ENCODE measurements around the gene C9orf43. TPM values are rescaled to one million over a fixed set of nuclear protein-coding genes. Genes with fewer than 3 reads are reported as not detected.

The C9orf43 gene
- total RNA-seq, 3 donors from 2014 or later (not counting 1 experiment from before 2014, with no cell fraction given): 0.45 to 0.71 (median 0.50) TPM

DNA sequence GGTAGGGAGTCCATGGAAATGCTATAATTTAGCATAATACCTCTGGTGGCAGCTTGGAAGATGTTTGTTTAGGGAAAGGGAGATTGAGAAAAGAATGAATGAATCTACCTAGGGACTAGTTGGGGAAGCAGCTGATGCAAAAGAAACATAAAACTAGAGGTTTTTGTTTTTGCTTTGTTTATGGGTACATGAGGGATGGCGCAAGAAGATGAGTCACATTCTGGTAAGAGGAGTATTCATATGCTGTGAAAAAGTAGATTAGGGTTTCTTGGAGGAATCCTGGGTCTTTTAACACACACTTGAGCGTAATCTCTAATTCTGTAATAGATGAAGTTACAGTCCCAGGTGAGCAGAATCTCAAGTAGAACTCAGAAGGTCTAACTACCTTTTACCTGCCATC, 17.1 kb downstream of the C9orf43 start:
- H3K36me3 Mint-ChIP-seq: no peaks in the 10 kb centered on the region
- H3K4me3 ChIP-seq (ENCODE audit: low read length): no peak overlapping the region
- no peak overlapping the region for H3K4me3 Mint-ChIP-seq
- no peak for ATAC-seq
- TF ChIP-seq, protein P1, sequence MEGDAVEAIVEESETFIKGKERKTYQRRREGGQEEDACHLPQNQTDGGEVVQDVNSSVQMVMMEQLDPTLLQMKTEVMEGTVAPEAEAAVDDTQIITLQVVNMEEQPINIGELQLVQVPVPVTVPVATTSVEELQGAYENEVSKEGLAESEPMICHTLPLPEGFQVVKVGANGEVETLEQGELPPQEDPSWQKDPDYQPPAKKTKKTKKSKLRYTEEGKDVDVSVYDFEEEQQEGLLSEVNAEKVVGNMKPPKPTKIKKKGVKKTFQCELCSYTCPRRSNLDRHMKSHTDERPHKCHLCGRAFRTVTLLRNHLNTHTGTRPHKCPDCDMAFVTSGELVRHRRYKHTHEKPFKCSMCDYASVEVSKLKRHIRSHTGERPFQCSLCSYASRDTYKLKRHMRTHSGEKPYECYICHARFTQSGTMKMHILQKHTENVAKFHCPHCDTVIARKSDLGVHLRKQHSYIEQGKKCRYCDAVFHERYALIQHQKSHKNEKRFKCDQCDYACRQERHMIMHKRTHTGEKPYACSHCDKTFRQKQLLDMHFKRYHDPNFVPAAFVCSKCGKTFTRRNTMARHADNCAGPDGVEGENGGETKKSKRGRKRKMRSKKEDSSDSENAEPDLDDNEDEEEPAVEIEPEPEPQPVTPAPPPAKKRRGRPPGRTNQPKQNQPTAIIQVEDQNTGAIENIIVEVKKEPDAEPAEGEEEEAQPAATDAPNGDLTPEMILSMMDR (IDR thresholded peaks at IDR 0.05): no peak
- intact Hi-C loops (cut with micrococcal nuclease): no loop called here
- DNase-seq: no peak
- WGBS (ENCODE audit: insufficient coverage): 93% methylated on average over 2 of the region's 2 CpGs
- H3K27ac ChIP-seq (ENCODE audit: low read length): no peak overlapping the region
- no peaks in the 10 kb centered on the region for H3K36me3 ChIP-seq (ENCODE audit: control insufficient read depth, insufficient read depth, low read length)
- no peaks in the 10 kb centered on the region for H3K9me3 ChIP-seq (ENCODE audit: control insufficient read depth, insufficient read depth, low read length)
- H3K4me1 ChIP-seq (ENCODE audit: control insufficient read depth, insufficient read depth, low read length): no peaks in the 10 kb centered on the region
- peaks cover 19 to 28% of the 10 kb centered on the region in 2 donors for H3K27me3 Mint-ChIP-seq (ENCODE audit: low read depth in 2 of 2)
- no peak overlapping the region for H3K27ac Mint-ChIP-seq
- no peaks in the 10 kb centered on the region for H3K27me3 ChIP-seq (ENCODE audit: control insufficient read depth, insufficient read depth, low read length)
- no peaks in the 10 kb centered on the region for H3K4me1 Mint-ChIP-seq
- no peaks in the 10 kb centered on the region for H3K9me3 Mint-ChIP-seq

DNA sequence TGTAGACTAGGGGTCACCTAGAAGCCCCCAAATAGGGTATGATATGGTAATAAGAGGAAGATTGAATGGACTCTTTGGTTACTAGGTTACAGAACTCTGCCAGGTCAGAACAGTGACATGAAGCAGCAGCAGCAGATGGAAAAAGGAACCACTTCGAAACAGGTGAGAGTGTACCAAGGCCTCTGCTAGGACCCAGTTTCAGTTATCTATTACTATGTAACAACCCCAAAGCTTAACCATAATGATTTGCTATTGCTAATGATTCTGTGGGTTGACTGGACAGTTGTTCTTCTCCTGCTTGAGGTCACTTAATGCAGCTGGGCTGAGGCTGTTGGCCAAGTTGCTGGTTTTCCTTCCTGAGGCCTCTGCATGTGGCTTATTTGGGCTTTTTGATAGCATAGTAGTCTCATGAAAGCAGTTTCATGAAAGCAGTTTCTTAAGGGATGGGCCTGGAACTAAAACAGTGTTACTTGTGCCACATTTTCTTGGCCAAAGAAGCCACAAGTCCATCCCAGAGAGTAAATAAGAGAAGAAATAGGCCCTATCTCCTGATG, 17.6 kb downstream of the C9orf43 start:
- no peak overlapping the region for H3K4me3 Mint-ChIP-seq
- DNase-seq (no peak), ATAC-seq (no peak)
- peaks cover 17 to 26% of the 10 kb centered on the region in 2 donors for H3K27me3 Mint-ChIP-seq (ENCODE audit: low read depth in 2 of 2)
- intact Hi-C loops (cut with micrococcal nuclease): no loop called here
- Histone ChIP-seq H3K36me3 (ENCODE audit: control insufficient read depth, insufficient read depth, low read length) (no peaks in the 10 kb centered on the region), H3K4me1 (ENCODE audit: control insufficient read depth, insufficient read depth, low read length) (no peaks in the 10 kb centered on the region), H3K27me3 (ENCODE audit: control insufficient read depth, insufficient read depth, low read length) (no peaks in the 10 kb centered on the region), H3K4me3 (ENCODE audit: low read length) (no peak overlapping the region), H3K27ac (ENCODE audit: low read length) (no peak overlapping the region), H3K9me3 (ENCODE audit: control insufficient read depth, insufficient read depth, low read length) (no peaks in the 10 kb centered on the region)
- H3K36me3 Mint-ChIP-seq: no peaks in the 10 kb centered on the region
- 91% methylated on average over 1 of the region's 1 CpG for WGBS (ENCODE audit: insufficient coverage)
- TF ChIP-seq, protein P1 (IDR thresholded peaks at IDR 0.05): no peak
- H3K4me1 Mint-ChIP-seq: no peaks in the 10 kb centered on the region
- no peak overlapping the region for H3K27ac Mint-ChIP-seq
- no peaks in the 10 kb centered on the region for H3K9me3 Mint-ChIP-seq

DNA sequence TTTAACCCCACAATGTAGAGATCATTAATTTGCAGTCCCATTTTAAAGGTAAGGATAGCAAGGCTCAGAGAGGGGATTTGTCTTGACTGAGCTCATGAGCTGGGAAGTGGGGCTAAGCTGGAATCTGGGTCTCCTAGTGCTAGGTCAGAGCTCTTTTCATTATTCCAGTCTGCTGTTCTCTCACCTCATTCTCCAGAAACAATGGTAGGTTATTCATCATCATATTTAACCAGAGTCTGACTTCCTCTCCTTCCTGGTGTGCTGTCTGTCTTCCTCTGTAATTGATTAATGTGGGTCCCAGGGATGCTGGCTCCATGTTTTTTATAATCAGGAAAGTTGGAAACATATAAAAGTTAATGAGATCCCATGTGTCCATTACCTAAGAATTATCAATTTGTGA, 20.6 kb downstream of the C9orf43 start:
- H3K36me3 Mint-ChIP-seq: no peaks in the 10 kb centered on the region
- H3K4me3 ChIP-seq (ENCODE audit: low read length): no peak overlapping the region
- H3K4me3 Mint-ChIP-seq: no peak overlapping the region
- H3K27ac Mint-ChIP-seq: no peak overlapping the region
- TF ChIP-seq, protein P1 (IDR thresholded peaks at IDR 0.05): no peak
- intact Hi-C loops (cut with micrococcal nuclease): no loop called here
- no peak overlapping the region for H3K27ac ChIP-seq (ENCODE audit: low read length)
- no peaks in the 10 kb centered on the region for H3K4me1 Mint-ChIP-seq
- no peaks in the 10 kb centered on the region for H3K36me3 ChIP-seq (ENCODE audit: control insufficient read depth, insufficient read depth, low read length)
- no peaks in the 10 kb centered on the region for H3K9me3 ChIP-seq (ENCODE audit: control insufficient read depth, insufficient read depth, low read length)
- H3K9me3 Mint-ChIP-seq: no peaks in the 10 kb centered on the region
- no peak for ATAC-seq
- no peaks in the 10 kb centered on the region for H3K27me3 ChIP-seq (ENCODE audit: control insufficient read depth, insufficient read depth, low read length)
- no peaks in the 10 kb centered on the region for H3K4me1 ChIP-seq (ENCODE audit: control insufficient read depth, insufficient read depth, low read length)
- H3K27me3 Mint-ChIP-seq (ENCODE audit: low read depth in 2 of 2): peaks cover 5 to 9% of the 10 kb centered on the region in 2 donors
- no peak for DNase-seq
